GM19372 (cell line): ENCODE data around the gene PLA2G6.

Experiments used
- ATAC-seq: cut with Tn5 transposase; IDR thresholded peaks from one replicate; pipeline ENCODE4 v1.9.1; 2021; ENCODE audit warnings: mild to moderate bottlenecking, low read depth, moderate library complexity; ENCODE audit not compliant: unreplicated experiment

Gene PLA2G6

GRCh38 chr22:38214302-38215056 is 32.8 kb upstream of the PLA2G6 start:
- ATAC-seq, result no peak

- ATAC-seq, result no peak
Measured at GRCh38 chr22:38213990-38214301, 32.3 kb upstream of the PLA2G6 start.

GRCh38 chr22:38213319-38213989 is 31.8 kb upstream of the PLA2G6 start:
- no peak for ATAC-seq

GRCh38 chr22:38212442-38212841 is 30.8 kb upstream of the PLA2G6 start:
- no peak for ATAC-seq

GRCh38 chr22:38211556-38211955 is 29.9 kb upstream of the PLA2G6 start:
- ATAC-seq, result no peak

- ATAC-seq, result no peak
Measured at GRCh38 chr22:38208551-38208968, 26.9 kb upstream of the PLA2G6 start.

GRCh38 chr22:38207898-38208432 is 26.3 kb upstream of the PLA2G6 start:
- ATAC-seq, result no peak

GRCh38 chr22:38205261-38206128 is 23.9 kb upstream of the PLA2G6 start:
- ATAC-seq, result no peak

- ATAC-seq, result no peak
Measured at GRCh38 chr22:38204784-38205183, 23.2 kb upstream of the PLA2G6 start.

- ATAC-seq, result no peak
Measured at GRCh38 chr22:38203855-38204514, 22.4 kb upstream of the PLA2G6 start.

GRCh38 chr22:38203090-38203810 is 21.6 kb upstream of the PLA2G6 start:
- ATAC-seq, result no peak

- peak; percentile 27 for ATAC-seq
Measured at GRCh38 chr22:38202437-38203089, 20.9 kb upstream of the PLA2G6 start.

- peak; percentile 50 for ATAC-seq
Measured at GRCh38 chr22:38201711-38202436, 20.2 kb upstream of the PLA2G6 start, which contains the start of gene MAFF. TSS of gene MAFF (plus strand) at chr22:38201994. CDS start at chr22:38213854, 11,860 bp downstream.

- ATAC-seq, result no peak
Measured at GRCh38 chr22:38201371-38201710, 19.7 kb upstream of the PLA2G6 start.

- ATAC-seq, result no peak
Measured at GRCh38 chr22:38199826-38200559, 18.4 kb upstream of the PLA2G6 start.

- ATAC-seq, result no peak
Measured at GRCh38 chr22:38196791-38197419, 15.3 kb upstream of the PLA2G6 start.

- ATAC-seq, result no peak
Measured at GRCh38 chr22:38193580-38193979, 11.9 kb upstream of the PLA2G6 start.

- ATAC-seq, result no peak
Measured at GRCh38 chr22:38192475-38192863, 10.8 kb upstream of the PLA2G6 start.
